Measurements from ENCODE around the gene CMC2. TPM values are rescaled to one million over a fixed set of nuclear protein-coding genes. Genes with fewer than 3 reads are reported as not detected.

Gene CMC2
- 12.2 and 24.5 TPM in 2 replicates for total RNA-seq

GRCh38 chr16:81006813-81007695 lies at the start of gene CMC2, which contains the start of gene CENPN:
CMC2 (minus strand) TSS chr16:81006885; CDS start chr16:80997394, 9,491 bp downstream.
CENPN (plus strand) TSS chr16:81007214; CDS start chr16:81011940, 4,726 bp downstream.

GRCh38 chr16:81035398-81035974 lies 28.8 kb upstream of the CMC2 start, which contains the start of gene ATMIN:
ATMIN (plus strand) TSS chr16:81035842; CDS start chr16:81035871, 29 bp downstream.

Other genes with a start within 250 kb of the CMC2 start
- gene CDYL2, start 202.3 kb downstream of the CMC2 start, total RNA-seq = 0.22 and 0.39 TPM in 2 replicates
- gene CENPN, start 329 bp upstream of the CMC2 start, total RNA-seq = 15.3 and 26.0 TPM in 2 replicates
- 37.7 and 49.7 TPM in 2 replicates for gene ATMIN, start 29.0 kb upstream of the CMC2 start, total RNA-seq
- gene C16orf46, start 70.4 kb upstream of the CMC2 start, total RNA-seq = 2.4 and 3.1 TPM in 2 replicates
- gene GCSH, start 89.5 kb upstream of the CMC2 start, total RNA-seq = 8.2 and 18.5 TPM in 2 replicates
- not detected in 2 replicates for gene BCO1, start 231.8 kb upstream of the CMC2 start, total RNA-seq

All from placental epithelial cell (primary cell).